GM06990 (cell line): ENCODE results near the gene SLC38A10.

Experiments
- DNase-seq: peaks from one replicate; pipeline ENCODE4 v3.0.0-alpha.2; 2011; ENCODE audit not compliant: insufficient read length; ENCODE audit errors: extremely low read depth
- H3K27me3 ChIP-seq: replicated peaks from 2 replicates; pipeline ENCODE4 v1.6.0; 2011; ENCODE audit warnings: low read length; ENCODE audit not compliant: control insufficient read depth, insufficient read depth
- H3K36me3 ChIP-seq: 2 replicates; pipeline ENCODE4 v1.5.1; 2011; ENCODE audit warnings: low read length; ENCODE audit not compliant: control insufficient read depth, insufficient read depth
- H3K4me3 ChIP-seq: replicated peaks from 2 replicates; pipeline ENCODE4 v1.5.1; 2011; ENCODE audit warnings: low read depth, mild to moderate bottlenecking, control low read depth, low read length
- TF ChIP-seq, protein P1 (sequence below): IDR thresholded peaks from 2 replicates; pipeline ENCODE4 v1.5.1; 2011; ENCODE audit warnings: low read length, control low read depth, mild to moderate bottlenecking, inconsistent platforms; ENCODE audit not compliant: insufficient read depth, poor library complexity, severe bottlenecking

The SLC38A10 gene

DNA sequence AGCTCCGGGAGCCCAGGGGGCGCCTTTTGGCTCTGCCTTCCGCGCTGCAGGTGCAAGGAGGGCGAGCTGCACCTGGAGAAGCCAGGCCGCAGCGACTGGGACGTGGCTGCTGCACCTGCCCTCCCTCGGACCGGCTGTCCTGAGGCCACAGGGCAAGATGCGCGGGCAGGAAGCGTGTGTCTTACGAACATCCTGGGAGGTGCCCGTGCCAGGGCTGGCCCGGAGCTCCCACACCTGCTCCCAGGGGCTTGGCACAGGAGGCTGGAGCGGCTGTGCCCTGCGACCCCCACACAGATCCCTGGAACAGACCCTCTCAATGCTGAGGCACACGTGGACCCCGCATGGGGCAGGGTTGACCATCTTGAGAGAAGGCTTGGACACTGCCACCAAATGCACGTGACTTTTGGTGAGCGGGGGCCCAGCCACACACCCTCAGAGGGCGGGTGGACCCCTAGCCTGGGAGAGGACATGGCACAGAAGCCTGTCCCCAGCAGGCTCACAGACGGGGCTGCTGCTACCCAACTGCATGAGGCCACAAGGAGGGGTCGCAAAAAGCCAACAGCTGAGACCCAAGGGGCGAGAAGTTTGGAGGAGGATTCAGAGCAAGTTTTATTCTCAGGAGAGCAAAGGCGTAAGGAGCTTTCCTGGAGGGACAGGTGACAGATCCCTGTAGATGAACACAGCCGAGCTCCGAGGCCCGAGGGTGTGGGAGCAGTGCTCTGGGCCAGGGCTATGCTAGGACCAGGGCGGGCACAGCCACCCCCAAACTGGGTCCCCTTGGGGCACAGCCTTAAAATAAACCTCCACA lies 44.6 kb downstream of the SLC38A10 start:
- TF ChIP-seq, protein P1, sequence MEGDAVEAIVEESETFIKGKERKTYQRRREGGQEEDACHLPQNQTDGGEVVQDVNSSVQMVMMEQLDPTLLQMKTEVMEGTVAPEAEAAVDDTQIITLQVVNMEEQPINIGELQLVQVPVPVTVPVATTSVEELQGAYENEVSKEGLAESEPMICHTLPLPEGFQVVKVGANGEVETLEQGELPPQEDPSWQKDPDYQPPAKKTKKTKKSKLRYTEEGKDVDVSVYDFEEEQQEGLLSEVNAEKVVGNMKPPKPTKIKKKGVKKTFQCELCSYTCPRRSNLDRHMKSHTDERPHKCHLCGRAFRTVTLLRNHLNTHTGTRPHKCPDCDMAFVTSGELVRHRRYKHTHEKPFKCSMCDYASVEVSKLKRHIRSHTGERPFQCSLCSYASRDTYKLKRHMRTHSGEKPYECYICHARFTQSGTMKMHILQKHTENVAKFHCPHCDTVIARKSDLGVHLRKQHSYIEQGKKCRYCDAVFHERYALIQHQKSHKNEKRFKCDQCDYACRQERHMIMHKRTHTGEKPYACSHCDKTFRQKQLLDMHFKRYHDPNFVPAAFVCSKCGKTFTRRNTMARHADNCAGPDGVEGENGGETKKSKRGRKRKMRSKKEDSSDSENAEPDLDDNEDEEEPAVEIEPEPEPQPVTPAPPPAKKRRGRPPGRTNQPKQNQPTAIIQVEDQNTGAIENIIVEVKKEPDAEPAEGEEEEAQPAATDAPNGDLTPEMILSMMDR, result no peak
- no peak for DNase-seq
- Histone ChIP-seq H3K4me3 (no peak overlapping the region), H3K36me3 (peaks cover 25% of the 10 kb centered on the region), H3K27me3 (no peaks in the 10 kb centered on the region)

DNA sequence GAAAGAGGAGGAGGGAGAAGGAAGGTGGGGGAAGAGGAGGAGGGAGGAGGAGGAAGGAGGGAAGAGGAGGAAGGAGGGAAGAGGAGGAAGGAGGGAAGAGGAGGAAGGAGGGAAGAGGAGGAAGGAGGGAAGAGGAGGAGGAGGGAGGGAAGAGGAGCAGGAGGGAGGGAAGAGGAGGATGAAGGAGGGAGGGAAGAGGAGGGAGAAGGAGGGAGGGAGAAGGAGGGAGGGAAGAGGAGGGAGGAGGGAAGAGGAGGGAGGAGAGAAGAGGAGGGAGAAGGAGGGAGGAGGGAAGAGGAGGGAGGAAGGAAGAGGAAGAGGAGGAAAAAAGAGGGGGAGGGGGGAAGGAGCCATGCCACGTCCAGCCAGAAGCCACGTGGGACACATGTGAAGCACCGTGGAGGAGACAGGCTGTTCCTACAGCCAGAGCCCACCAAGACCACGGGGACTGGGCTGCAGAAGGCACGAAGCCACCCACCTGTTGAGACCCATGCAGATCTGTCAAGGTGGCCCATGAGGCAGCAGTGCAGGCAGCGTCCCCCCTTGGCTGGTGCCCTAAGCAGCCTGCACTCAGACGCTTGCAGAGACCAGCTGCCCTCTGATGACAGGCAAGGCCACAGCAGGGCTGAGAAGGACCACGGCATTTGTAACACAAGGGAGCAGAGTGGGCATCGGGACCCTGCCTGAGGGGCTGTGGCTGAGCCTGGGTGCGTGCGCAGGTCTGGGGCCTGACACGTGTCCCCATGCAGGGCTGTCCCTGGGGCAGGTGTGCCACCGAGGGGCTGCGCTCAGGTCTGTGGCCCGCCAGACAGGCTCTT lies 45.7 kb downstream of the SLC38A10 start:
- H3K4me3 ChIP-seq, result no peak overlapping the region
- H3K27me3 ChIP-seq, result no peaks in the 10 kb centered on the region
- H3K36me3 ChIP-seq, result peaks cover 23% of the 10 kb centered on the region
- TF ChIP-seq, protein P1, result no peak
- no peak for DNase-seq

DNA sequence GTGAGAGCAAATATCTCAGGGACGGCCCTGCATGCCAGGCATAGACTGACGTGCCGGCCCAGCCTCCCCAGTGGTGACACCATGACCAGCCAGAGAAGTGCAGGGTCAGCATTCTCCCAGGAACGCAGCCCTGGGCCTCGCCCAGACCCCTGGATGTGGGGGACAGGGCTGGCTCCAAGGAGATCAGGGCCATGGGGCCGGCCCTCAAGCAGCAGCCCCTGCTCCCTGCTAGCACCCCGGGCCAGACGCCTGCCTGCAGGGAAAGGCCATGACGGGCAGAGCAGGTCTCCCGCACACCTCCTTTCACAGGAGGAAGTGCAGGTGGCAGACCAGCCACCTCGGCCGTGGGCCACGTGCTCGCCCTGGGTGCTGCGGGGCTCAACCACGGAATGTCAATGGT lies 46.5 kb downstream of the SLC38A10 start:
- TF ChIP-seq, protein P1, result no peak
- no peak for DNase-seq
- peaks cover 23% of the 10 kb centered on the region for H3K36me3 ChIP-seq
- no peaks in the 10 kb centered on the region for H3K27me3 ChIP-seq
- no peak overlapping the region for H3K4me3 ChIP-seq

DNA sequence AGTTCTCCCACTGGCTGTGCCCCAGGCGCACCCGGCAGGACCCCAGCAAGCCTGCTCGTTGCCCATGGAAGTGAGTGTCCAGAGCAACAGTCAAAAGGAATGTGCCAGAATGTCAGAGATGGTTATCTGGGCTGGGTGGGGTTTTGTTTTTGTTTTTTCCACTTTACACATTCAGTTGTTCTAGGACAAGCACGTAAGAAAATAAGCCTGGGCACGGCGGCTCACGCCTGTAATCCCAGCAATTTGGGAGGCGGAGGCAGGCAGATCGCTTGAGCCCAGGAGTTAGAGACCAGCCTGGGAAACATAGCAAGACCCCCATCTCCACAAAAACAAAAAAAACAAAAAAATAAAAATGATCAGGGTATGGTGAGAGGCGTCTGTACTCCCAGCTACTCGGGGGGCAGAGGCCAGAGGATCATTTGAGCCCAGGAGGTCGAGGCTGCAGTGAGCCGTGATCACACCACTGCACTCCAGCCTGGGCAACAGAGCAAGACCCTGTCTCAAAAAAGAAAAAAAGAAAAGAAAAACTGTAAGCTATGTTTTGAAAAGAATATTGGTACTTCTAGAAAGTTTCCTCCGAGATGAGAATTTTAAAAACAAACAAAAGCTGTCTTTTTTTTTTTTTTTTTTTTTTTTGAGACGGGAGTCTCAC lies 47.6 kb downstream of the SLC38A10 start:
- no peaks in the 10 kb centered on the region for H3K27me3 ChIP-seq
- DNase-seq, result no peak
- H3K4me3 ChIP-seq, result no peak overlapping the region
- H3K36me3 ChIP-seq, result peaks cover 17% of the 10 kb centered on the region
- TF ChIP-seq, protein P1, result no peak

DNA sequence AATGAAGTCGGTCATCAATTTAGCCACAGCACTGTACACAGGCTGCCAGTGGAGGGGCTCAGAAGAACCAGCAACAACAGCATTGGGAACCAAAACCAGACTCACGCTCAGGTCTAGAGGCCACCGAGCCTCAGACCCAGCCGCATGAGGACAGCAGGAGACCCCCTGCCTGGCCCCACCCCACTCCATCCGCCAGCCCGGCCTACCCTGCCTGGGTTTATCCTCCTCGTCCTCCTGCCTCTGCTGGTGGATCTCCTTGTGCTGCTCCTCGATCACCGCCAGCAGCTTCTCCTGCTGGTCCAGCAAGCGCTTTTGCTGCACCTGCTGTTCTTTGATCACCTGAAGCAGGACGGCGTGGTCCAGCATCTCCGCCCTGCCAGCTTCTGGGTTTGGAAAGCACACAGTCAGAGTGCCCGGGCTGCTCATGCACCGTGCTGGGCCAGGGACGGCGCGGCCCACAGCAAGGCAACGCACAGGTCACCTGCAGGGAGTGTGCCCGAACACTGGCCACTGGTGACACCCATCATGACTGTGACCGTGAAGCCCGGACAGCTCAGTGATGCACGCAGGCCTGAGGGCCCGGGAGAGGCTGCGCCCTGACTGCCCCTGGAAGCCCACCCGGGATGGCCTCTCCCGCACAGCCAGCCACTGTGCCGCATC lies 48.3 kb downstream of the SLC38A10 start:
- H3K4me3 ChIP-seq, result no peak overlapping the region
- H3K27me3 ChIP-seq, result no peaks in the 10 kb centered on the region
- TF ChIP-seq, protein P1, result no peak
- DNase-seq, result peak; percentile 18
- peaks cover 18% of the 10 kb centered on the region for H3K36me3 ChIP-seq
